ENCODE measurements around the gene CHST11.

Gene CHST11

DNA sequence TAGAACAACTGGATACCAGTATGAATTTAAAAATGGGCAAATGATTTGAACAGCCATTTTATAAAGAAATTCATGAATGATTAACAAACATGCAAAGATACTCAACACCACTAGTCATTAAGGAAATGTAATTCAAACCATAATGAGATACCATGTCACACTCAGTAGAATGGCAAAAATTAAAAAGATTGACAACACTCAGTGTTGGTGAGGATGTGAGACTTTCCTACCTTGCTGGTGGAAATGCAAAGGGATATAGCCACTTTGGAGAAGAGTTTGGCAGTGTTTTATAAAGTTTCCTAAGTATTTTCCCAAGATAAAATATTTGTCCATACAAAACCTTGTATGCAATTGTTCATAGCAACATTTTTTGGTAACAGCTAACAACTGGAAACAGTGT lies 6.0 kb upstream of the CHST11 start:
- TF ChIP-seq, protein P1, sequence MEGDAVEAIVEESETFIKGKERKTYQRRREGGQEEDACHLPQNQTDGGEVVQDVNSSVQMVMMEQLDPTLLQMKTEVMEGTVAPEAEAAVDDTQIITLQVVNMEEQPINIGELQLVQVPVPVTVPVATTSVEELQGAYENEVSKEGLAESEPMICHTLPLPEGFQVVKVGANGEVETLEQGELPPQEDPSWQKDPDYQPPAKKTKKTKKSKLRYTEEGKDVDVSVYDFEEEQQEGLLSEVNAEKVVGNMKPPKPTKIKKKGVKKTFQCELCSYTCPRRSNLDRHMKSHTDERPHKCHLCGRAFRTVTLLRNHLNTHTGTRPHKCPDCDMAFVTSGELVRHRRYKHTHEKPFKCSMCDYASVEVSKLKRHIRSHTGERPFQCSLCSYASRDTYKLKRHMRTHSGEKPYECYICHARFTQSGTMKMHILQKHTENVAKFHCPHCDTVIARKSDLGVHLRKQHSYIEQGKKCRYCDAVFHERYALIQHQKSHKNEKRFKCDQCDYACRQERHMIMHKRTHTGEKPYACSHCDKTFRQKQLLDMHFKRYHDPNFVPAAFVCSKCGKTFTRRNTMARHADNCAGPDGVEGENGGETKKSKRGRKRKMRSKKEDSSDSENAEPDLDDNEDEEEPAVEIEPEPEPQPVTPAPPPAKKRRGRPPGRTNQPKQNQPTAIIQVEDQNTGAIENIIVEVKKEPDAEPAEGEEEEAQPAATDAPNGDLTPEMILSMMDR (IDR thresholded peaks at IDR 0.05; ENCODE audit: control insufficient read depth, extremely low read depth, insufficient read depth) = no peak
- H3K4me3 ChIP-seq (ENCODE audit: low read depth, low read length) = no peak overlapping the region
- DNase-seq (ENCODE audit: low read depth) = no peak

DNA sequence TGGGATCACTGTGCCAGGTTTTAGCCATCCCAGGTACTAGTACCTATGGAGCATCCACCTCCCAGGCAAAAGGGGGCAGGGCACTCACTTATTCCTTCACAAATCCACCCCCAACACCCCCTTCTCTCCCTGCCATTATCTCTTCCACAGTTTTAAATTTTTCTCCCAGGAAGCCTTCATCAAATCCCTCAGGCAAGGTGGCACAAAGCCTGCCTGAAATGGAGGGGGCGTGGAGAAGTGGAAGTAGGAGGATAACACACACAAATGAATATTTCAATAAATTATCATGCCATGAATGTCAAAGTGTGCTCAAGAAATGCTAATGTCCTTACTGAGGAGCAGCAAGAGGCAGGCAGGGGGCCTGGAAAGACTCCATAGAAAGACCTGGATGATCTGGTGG lies 4.7 kb upstream of the CHST11 start:
- DNase-seq (ENCODE audit: low read depth) = no peak
- TF ChIP-seq, protein P1 (IDR thresholded peaks at IDR 0.05; ENCODE audit: control insufficient read depth, extremely low read depth, insufficient read depth) = no peak
- H3K4me3 ChIP-seq (ENCODE audit: low read depth, low read length) = no peak overlapping the region

DNA sequence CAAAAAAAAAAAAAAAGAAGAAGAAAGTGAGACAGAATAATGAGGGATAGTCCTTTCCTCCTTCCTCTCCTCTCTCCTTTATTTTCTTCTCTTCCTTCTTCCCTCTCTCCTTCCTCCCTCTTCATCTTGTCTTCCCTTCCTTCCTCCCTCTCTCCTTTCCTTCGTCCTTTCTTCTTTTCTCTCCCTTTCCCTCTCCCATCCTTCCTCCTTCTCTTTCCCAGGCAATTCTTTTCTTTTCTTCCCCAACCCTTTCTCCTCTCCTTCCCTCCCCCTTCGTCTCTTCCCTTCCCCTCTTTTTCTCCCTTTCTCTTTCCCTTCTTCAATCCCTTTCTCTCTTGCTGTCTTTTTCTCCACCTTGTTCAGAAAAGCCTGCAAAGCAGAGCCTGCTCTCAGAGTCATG lies 3.6 kb upstream of the CHST11 start:
- no peak overlapping the region for H3K4me3 ChIP-seq (ENCODE audit: low read depth, low read length)
- DNase-seq (ENCODE audit: low read depth) = no peak
- TF ChIP-seq, protein P1 (IDR thresholded peaks at IDR 0.05; ENCODE audit: control insufficient read depth, extremely low read depth, insufficient read depth) = no peak

DNA sequence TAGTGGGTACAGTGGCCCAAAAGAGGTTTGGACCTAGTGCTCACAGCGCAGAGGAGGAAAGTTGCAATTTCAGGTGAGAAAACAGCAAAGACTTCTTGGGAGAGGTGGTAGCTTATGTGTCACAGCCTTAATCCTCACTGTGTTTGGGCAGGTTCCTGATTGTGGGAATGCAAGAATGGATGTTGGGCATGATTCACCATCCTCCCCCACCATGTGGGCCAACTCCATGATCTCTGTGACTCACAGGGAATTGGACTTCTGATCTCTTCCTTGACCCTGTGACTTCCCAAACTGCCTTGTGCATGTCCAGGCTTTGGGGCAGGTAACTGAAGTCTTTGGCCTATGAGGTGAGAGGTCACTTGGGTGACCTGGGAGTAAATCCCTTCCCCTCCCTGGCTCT lies 1.8 kb upstream of the CHST11 start:
- no peak overlapping the region for H3K4me3 ChIP-seq (ENCODE audit: low read depth, low read length)
- no peak for DNase-seq (ENCODE audit: low read depth)
- TF ChIP-seq, protein P1 (IDR thresholded peaks at IDR 0.05; ENCODE audit: control insufficient read depth, extremely low read depth, insufficient read depth) = no peak

DNA sequence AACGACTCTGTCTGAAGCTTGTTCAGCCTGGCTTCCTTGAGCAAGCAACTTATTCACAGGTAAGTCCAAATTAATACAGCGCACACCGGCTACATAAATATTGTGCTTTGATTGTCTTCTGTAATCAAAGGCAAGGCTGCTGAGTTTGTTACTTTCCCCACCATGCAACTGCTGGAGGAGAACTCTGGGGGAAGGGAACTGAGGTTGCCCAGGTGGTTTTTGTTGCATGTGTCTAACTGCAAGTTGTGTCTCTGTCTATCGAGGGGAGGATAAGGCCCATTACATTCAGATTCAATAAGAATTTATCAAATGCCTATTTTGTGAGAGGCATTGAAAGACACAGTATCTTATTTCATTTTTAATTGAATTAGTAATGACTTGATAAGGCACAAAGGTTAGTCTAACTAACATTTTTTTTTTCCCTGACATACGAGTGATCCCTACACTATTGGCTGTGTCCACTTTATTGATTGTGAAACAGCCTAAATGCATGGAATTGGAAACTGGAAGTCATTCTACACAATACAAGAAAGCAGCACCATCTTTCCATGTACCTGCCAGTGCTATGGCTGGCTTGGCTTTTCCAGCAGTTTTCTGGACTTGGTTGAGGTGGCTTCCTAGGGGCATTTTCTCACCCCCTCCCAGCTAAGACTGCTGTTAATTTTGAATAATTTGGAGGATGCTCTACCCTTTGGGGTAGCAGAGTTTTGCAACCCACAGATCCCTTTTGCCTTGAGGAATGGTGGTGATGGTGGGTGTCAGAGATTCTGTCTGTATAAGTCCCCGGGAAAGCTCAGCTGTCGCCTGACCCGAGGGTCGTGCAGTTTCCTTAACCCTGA lies 951 bp upstream of the CHST11 start:
- peak overlapping the region; percentile 58 for H3K4me3 ChIP-seq (ENCODE audit: low read depth, low read length)
- TF ChIP-seq, protein P1 (IDR thresholded peaks at IDR 0.05; ENCODE audit: control insufficient read depth, extremely low read depth, insufficient read depth) = no peak
- no peak for DNase-seq (ENCODE audit: low read depth)

DNA sequence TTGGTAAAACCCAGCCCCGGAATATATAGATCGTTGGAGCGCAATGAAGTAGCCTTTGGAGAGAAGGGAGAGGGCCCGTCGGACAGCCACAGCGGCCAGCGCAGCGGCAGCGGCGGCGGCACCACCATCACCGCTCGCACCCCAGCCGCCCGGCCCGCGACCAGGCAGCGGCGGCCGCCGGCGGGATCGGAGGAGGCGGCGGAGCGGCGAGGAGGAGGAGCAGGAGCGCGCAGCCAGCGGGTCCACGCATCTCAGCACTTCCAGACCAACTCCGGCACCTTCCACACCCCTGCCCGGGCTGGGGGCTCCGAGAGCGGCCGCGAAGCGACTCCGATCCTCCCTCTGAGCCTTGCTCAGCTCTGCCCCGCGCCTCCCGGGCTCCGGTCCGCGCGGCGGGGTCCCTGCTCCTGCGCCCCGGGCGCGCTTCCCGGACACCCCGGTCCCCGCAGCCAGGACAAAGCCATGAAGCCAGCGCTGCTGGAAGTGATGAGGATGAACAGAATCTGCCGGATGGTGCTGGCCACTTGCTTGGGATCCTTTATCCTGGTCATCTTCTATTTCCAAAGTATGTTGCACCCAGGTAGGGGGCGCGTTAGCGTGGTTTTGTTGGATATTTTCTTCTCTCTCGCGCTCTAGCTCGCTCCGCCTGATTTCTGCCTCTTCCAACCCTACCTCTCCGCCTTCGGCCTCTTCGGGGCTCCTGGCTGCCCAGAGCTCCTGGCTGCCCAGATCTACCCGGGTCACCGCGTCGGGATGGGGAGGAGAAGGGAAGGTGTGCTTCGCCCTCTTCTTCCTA lies 400 bp downstream of the CHST11 start:
- H3K4me3 ChIP-seq (ENCODE audit: low read depth, low read length) = peak overlapping the region; percentile 58
- DNase-seq (ENCODE audit: low read depth) = peak; percentile 31

More for the DNA sequence above, 400 bp downstream of the CHST11 start:
- TF ChIP-seq, protein P1 (IDR thresholded peaks at IDR 0.05; ENCODE audit: control insufficient read depth, extremely low read depth, insufficient read depth) = peak; percentile 59
